PFSK-1 (cell line): ENCODE results near the gene LRRC42.

Experiments used
- FOXP2 ChIP-seq: optimal IDR thresholded peaks from 2 replicates; pipeline ENCODE3; 2011; ENCODE audit warnings: borderline replicate concordance, control low read depth, inconsistent platforms; ENCODE audit not compliant: insufficient read depth; ENCODE audit errors: extremely low read length, extremely low read depth
- POLR2AphosphoS5 ChIP-seq: IDR thresholded peaks from 2 replicates; pipeline ENCODE4 v1.6.1; 2012; ENCODE audit warnings: low read depth, mild to moderate bottlenecking, control low read depth, low read length, moderate library complexity
- SIN3A ChIP-seq: IDR thresholded peaks from 2 replicates; pipeline ENCODE4 v1.6.1; 2012; ENCODE audit warnings: mild to moderate bottlenecking, low read length, moderate library complexity, borderline replicate concordance; ENCODE audit not compliant: insufficient read depth
- TAF1 ChIP-seq: IDR thresholded peaks from 2 replicates; pipeline ENCODE4 v1.6.1; 2012; ENCODE audit warnings: low read length, control low read depth, borderline replicate concordance; ENCODE audit not compliant: insufficient read depth
- TF ChIP-seq, protein P1 (sequence below), 2 experiments: IDR thresholded peaks; 2 replicates each; pipeline versions ENCODE4 v1.6.1 to v1.8.0; 2011 to 2012; ENCODE audit warnings: low read depth in 2 of 2, low read length in 2 of 2, control low read depth in 1 of 2, inconsistent platforms in 1 of 2, mild to moderate bottlenecking in 1 of 2, moderate library complexity in 1 of 2; ENCODE audit not compliant: insufficient read depth in 1 of 2

The LRRC42 gene

DNA sequence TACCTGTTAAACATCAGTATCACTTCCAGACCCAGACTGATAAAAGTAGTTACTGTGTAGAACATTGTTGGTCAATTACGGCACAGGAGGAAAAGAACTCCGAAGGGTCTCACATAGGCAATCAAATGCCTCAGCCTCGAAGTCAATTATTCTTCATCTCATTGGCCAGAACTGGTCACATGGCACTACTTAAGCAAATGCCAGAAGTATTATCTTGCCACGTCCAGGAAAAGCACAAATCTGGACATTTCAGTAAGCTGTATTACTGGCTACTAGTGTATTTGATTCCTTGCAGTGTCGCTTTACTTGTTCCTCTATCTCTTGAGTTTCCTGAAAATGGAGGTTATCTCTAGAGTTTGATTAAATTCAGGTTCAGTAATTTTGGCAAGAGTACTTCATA lies 27.8 kb upstream of the LRRC42 start:
- TF ChIP-seq SIN3A: no peak
- no peak for TF ChIP-seq FOXP2
- TF ChIP-seq TAF1: no peak
- TF ChIP-seq, protein P1, sequence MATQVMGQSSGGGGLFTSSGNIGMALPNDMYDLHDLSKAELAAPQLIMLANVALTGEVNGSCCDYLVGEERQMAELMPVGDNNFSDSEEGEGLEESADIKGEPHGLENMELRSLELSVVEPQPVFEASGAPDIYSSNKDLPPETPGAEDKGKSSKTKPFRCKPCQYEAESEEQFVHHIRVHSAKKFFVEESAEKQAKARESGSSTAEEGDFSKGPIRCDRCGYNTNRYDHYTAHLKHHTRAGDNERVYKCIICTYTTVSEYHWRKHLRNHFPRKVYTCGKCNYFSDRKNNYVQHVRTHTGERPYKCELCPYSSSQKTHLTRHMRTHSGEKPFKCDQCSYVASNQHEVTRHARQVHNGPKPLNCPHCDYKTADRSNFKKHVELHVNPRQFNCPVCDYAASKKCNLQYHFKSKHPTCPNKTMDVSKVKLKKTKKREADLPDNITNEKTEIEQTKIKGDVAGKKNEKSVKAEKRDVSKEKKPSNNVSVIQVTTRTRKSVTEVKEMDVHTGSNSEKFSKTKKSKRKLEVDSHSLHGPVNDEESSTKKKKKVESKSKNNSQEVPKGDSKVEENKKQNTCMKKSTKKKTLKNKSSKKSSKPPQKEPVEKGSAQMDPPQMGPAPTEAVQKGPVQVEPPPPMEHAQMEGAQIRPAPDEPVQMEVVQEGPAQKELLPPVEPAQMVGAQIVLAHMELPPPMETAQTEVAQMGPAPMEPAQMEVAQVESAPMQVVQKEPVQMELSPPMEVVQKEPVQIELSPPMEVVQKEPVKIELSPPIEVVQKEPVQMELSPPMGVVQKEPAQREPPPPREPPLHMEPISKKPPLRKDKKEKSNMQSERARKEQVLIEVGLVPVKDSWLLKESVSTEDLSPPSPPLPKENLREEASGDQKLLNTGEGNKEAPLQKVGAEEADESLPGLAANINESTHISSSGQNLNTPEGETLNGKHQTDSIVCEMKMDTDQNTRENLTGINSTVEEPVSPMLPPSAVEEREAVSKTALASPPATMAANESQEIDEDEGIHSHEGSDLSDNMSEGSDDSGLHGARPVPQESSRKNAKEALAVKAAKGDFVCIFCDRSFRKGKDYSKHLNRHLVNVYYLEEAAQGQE (IDR thresholded peaks at IDR 0.05; ENCODE audit: insufficient read depth in 1 of 2, low read depth in 2 of 2, low read length in 2 of 2): no peak
- TF ChIP-seq POLR2AphosphoS5: no peak

DNA sequence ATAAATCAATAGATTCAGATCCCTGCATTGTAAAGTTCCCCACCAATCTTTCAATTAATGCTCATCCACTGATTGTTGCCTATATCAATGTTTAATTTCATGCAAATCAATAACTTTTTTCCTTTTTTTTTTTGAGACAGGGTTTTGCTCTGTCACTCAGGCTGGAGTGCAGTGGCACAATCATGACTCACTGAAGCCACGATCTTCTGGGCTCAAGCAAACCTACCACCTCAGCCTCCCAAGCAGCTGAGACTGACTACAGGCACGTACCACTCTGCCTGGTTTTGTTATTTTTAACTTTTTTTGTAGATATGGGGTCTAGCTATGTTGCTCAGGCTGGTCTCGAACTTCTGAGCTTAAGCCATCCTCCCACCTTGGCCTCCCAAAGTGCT lies 26.5 kb upstream of the LRRC42 start:
- TF ChIP-seq, protein P1 (IDR thresholded peaks at IDR 0.05; ENCODE audit: insufficient read depth in 1 of 2, low read depth in 2 of 2, low read length in 2 of 2): no peak
- no peak for TF ChIP-seq SIN3A
- TF ChIP-seq FOXP2: no peak
- TF ChIP-seq POLR2AphosphoS5: no peak
- TF ChIP-seq TAF1: no peak

DNA sequence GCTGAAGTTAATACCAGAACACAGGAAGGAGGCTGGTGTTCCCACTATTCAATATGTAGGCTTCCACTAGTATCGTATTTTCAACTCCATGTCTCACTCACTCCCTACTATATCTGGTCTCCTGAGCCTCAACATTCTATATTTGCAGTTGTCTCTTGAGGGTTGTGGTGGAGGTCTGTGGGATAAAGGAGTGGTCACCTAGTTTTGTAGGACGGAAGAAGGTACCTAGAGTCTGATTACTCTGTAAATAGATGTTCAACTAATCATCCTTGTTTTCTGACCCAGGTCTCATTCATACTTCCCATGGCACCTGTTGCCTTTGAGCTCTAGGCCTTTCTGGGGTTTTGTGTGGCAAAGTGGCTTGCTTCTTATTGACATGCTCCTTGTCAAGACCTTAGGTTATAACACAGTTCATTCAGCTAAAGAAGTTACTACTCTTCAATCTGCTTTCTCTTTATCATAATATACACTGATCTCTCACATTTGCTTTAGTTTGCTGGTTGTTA lies 18.7 kb upstream of the LRRC42 start:
- no peak for TF ChIP-seq SIN3A

DNA sequence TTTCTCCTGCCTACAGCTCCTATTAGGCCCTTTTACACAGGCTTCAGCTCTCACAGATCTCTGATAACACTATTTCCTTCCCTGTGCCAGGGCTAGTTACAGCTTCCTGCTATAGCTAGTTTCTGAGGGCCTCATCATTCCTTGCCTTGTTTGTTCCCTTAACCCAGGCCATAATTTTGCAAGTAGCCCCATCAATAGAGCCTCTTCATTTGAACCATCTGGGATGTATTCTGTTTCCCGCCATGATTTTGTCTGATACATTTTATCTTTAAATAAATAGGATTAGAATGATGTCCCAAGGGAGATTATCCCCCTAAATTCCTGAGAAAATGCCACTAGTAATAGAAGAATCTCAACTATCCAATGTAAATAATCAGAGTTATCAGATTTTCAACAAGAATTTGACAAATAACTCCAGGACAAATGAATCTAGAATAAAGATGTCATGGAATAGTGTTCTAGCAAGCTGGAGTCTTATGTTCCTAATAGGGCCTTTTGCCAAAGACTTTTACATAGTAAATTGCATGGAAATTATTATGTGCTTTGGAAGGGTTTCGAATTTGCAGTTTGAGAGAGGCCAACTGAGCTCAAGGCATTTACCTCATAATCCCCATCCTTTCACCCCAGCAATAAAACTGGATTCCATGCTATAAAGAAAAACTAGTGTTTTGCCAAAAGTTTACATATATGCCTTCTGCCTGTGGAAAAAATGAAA lies 16.7 kb upstream of the LRRC42 start:
- TF ChIP-seq, protein P1 (IDR thresholded peaks at IDR 0.05; ENCODE audit: insufficient read depth in 1 of 2, low read depth in 2 of 2, low read length in 2 of 2): no peak
- TF ChIP-seq POLR2AphosphoS5 (no peak), TAF1 (no peak), SIN3A (no peak), FOXP2 (no peak)

DNA sequence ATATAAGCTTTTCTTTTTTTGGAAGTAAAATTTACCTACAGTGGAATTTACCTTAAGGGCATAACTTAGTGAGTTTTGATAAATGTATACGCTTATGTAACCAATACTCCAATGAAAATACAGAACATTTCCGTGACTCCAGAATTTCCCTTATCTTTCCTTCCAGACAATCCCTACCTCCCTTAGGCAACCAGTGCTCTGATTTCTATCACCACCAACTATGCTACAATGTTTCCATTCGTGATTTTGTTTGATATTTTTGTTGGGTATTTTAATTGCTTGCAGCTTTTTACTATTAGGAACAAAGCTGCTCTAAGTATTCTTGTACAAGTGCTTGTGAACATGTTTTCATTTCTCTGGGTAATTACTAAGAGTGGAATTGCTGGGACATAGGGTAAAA lies 15.2 kb upstream of the LRRC42 start:
- TF ChIP-seq, protein P1 (IDR thresholded peaks at IDR 0.05; ENCODE audit: insufficient read depth in 1 of 2, low read depth in 2 of 2, low read length in 2 of 2): no peak
- TF ChIP-seq POLR2AphosphoS5: no peak
- no peak for TF ChIP-seq SIN3A
- TF ChIP-seq FOXP2: no peak
- no peak for TF ChIP-seq TAF1
